Omental fat pad (tissue), 4 donors: Measurements from ENCODE around the gene TALDO1. TPM values are rescaled to one million over a fixed set of nuclear protein-coding genes. Genes with fewer than 3 reads are reported as not detected.

ENCODE experiments used
- ATAC-seq: fragments of 150-250 bp; one replicate; pipeline ENCODE4 v1.9.1; 2016; ENCODE audit warnings: mild to moderate bottlenecking, moderate library complexity; ENCODE audit not compliant: low FRiP score
- DNase-seq: peaks from one replicate; pipeline ENCODE4 v3.0.0-alpha.2; 2019; ENCODE audit warnings: low spot score
- CTCF ChIP-seq, 3 donors: fragments of 450-650 bp; IDR thresholded peaks; one replicate each; pipeline ENCODE4 v1.5.1; 2016 to 2017; ENCODE audit warnings: antibody characterized with exemption in 3 of 3, mild to moderate bottlenecking in 3 of 3, moderate library complexity in 2 of 3
- total RNA-seq, 4 donors: library from RNA; depleted of rRNA; stranded (reverse); fragments of >200 nt; gene quantifications; one replicate each; pipeline ENCODE4 v1.1.0, GENCODE V29; 2016

The TALDO1 gene
- total RNA-seq, 4 donors from 2014 or later: 183 to 295 (median 239) TPM

GRCh38 chr11:790721-791564 is 43.7 kb downstream of the TALDO1 start:
- TF ChIP-seq CTCF (IDR thresholded peaks at IDR 0.05): no peak
- no peak for ATAC-seq

GRCh38 chr11:791658-792534 is 44.6 kb downstream of the TALDO1 start:
- ATAC-seq (no peak), DNase-seq (no peak)
- TF ChIP-seq CTCF (IDR thresholded peaks at IDR 0.05): no peak

More at GRCh38 chr11:790721-791564, 43.7 kb downstream of the TALDO1 start:
- no peak for DNase-seq

- no peak for TF ChIP-seq CTCF (IDR thresholded peaks at IDR 0.05)
- no peak for ATAC-seq
- DNase-seq: no peak
These were observed 45.2 kb downstream of the TALDO1 start for GRCh38 chr11:792535-792821.

- TF ChIP-seq CTCF (IDR thresholded peaks at IDR 0.05): no peak
- DNase-seq (no peak), ATAC-seq (no peak)
These were observed 45.6 kb downstream of the TALDO1 start for GRCh38 chr11:792873-793272.

- DNase-seq: no peak
- no peak for ATAC-seq
- TF ChIP-seq CTCF (IDR thresholded peaks at IDR 0.05): no peak
These were observed 46.3 kb downstream of the TALDO1 start for GRCh38 chr11:793556-793955.

GRCh38 chr11:794013-794765 is 46.9 kb downstream of the TALDO1 start:
- ATAC-seq: no peak
- no peak for TF ChIP-seq CTCF (IDR thresholded peaks at IDR 0.05)
- DNase-seq: no peak
